HG03442 (cell line): ENCODE data around the gene PCSK7.
"Not testable (repeated sequence)": the region's sequence is repeated elsewhere in the genome, so short reads cannot be mapped to it uniquely, and the experiment has no call there.

ENCODE experiments used
- ATAC-seq: cut with Tn5 transposase; IDR thresholded peaks from one replicate; pipeline ENCODE4 v1.9.1; 2021; ENCODE audit warnings: mild to moderate bottlenecking, moderate library complexity; ENCODE audit not compliant: unreplicated experiment

Gene PCSK7

DNA sequence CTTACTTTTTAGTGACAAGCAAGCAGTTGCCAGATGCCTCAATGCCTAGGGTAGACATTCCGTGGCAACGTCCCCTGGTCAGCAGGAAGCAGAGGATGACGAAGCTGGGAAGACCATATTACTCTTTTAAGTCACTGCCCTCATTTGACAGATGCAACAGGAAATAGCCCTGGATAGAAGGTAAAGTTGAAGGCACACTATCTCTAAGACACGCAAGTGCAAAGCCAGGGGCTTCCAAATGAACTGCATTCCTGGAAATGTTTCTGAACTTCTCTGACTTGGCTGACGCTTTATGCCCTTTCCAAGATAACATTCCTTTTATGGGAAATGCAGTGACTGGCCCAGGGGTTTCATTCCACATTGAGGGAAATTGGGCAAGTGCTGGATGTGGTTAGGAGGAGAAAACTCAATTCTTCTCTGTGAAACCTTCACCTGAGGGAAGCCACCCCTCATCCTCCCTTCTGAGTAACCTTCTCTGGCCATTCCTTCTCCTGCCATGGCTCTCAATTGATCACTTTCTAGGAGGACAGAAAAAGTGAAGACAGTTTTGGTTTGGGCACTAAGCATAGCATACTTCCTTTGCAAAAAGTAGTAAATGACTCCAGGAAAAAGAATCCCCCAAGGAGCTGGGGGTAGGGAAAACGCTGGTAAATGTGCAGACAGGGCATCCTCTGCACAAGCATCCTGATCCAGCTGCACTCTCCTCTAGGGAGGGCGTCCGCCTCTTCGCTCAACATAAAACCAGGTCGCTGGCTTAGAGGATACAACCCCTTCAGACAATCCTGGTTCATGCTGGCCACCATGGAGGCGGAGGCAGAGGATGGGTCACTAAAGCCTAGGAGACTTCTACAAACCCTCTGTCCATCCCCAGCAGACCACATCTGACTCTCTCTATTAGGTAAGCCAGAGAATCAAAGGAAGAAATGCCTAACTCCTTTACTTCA, 14.5 kb downstream of the PCSK7 start:
- no peak for ATAC-seq

DNA sequence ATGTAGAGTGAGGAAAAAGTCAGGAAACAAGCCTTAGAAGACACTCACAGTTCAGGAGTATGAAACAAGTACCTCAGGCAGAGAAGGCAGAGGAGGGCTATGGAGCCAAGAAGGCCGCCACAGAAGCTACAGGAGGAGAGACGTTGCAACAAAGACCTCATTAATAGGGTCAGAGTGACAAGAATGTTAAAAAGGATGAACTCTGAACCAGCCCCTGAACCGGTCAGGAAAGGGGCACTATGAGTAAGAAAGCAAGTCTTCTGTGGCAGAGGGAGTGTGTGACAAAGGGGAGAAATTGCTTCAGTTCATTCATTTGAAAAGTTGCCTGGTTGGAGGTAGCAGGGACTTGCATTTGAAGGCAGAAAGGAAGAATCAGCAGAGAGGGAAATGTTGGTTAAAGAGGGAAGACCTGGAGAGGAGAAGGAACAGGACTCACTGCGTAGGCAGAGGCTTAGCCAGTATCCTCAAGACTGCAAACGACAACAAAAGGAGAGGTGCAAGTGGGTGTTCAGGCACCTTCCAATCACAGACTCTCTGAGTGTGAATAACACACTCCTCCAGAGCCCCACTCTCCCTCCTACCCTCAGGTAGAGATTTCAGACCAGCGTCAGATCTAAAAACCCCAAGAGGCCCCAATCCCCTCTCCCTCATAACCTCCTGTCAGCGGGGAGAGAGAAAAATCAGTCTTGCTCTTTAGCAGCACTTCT, 17.3 kb downstream of the PCSK7 start:
- no peak for ATAC-seq

DNA sequence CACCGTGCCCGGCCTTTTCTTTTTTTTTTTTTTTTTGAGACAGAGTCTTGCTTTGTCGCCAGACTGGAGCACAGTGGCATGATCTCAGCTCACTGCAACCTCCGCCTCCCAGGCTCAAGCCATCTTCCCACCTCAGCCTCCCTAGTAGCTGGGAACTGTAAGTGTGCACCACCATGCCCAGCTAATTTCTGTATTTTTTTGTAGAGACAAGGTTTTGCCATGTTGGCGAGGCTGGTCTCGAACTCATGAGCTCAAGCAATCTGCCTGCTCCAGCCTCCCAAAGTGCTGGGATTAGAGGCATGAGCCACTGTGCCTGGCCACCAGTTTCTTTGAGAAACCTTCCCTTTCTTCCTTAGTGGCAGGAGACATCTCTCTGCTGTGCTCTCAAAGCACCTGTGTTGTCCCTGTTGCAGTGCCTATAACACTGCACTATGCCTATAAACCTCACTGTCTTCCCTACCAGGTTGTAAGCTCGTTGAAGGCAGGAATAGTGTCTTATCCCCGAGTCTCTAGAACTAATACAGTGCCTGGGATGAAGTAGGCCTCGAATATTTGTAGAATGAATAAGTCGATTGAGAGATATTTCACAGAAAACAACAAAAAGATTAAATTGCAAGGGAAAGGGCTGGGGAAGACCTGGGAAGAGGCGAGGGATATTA, 19.0 kb downstream of the PCSK7 start:
- no peak for ATAC-seq

DNA sequence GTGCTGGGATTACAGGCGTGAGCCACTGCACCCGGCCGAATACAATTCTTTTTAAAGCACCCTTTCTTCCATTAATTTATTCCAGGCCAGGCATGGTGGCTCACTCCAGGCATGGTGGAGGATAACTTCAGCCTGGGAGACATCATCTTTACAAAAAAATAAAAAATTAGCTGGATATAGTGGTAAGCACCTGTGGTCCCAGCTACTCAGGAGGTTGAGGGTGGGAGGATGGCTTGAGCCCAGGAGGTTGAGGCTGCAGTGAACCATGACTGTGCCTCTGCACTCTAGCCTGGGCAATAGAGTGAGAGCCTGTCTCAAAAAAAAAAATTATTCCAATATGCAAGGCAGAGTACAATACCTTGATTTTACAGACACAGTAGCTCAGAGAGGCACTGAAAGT, 21.3 kb downstream of the PCSK7 start:
- ATAC-seq, result no peak

DNA sequence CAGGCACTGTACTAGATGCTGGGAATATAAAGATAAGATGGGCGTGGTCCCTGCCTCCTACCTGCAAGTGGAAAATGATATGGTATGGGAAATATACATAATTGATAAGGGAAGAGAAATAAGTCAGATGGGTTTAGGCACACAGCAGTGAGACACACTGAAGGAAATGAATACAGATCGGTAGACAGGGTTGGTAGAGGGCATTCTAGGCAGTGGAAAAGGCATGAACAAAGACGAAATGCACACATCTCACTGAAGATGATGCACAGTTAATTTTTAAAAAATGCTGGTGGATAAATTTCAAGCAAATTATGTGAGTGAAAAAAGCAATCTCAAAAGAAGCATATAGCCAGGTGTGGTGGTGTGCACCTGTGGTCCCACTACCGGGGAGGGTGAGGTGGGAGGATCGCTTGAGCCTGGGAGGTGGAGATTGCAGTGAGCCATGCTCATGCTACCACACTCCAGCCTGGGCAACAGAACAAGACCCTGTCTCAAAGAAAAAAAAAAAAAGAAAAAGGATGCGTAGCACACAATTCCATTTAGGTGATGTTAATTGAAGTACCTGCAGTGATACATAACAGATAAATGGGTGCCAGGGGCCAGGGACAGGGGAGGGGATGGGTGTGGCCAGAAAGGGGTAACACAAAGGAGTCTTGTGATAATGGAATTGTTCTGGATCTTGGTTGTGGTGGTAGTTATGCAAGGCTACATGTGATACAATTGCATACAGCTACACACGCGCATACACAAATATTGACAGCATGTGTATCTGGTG, 22.3 kb downstream of the PCSK7 start:
- ATAC-seq, result not testable (repeated sequence)

DNA sequence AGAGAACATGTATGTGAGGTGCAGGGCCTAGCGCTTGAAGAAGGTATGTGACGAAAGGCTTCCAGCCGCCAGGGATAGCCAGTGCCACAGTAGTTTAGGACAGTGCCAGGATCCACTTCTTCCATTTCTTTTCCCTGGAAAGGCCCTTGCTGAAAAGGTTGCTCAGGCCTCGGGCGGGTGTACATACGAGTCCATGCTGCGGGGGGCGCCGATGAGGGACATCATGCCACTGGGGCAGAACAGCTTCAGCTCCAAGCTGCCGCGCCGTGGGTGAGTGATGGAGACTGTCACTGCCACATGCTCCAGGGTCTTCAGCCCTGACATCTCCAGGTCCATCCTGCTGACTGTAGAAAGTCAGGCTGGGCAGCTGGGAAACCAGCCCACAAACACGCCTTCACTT, 23.2 kb downstream of the PCSK7 start:
- ATAC-seq, result not testable (repeated sequence)

DNA sequence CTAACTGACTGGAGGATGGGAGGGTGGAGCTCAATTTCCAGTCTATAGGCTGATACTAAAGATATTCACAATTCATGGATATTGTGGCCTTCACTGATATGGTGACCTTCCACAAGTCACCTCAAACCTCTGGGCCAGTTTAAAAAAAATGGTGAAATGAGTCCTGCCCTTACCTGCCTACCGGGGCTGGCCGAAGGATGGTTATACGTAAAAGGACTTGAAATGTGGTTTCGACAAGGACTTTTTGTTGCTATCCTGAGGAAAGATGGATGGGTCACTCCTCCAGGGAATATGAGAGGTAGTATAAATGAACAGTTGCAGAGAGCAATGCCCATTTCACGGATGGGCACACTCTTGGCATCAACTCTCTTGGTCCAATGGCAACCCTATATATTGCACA, 24.4 kb downstream of the PCSK7 start:
- ATAC-seq, result not testable (repeated sequence)

DNA sequence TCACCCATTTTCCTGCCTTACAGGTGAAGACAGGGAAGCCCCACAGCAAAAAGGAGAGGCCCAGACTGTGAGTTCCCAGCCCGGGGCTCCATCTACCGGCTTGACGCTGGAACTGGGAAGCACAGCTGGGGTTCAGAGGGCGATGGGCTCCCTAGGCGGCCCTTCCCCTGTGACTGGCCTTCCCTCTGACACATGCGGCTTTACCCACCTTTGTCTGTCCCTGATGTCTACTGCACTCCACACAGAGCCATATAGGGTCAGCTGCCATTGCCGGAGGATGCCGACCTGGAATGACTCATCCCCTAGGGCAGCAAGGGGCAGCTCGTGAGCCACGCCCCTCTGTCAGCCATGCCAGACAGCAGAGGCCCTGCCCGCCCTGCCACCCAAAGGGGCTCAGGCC, 25.0 kb downstream of the PCSK7 start:
- not testable (repeated sequence) for ATAC-seq

DNA sequence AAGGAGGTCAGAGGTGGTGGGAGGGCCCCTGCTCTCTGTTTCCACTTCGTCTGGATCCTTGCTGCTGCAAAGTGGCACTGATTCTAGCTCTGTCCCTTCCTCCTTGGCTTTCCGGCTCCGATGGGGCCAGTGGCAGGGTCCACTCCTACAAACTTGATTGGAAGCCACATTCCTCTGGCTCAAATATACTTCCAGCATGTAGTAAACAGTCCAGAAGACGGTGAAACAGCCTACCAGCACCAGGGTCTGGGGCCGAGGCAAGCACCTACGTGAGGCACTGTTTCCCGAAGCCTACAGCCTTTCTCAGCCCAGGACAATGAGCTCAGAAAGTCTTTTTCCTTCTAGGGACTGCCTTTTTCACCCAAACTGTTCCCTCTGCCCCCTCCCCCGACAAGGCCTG, 25.8 kb downstream of the PCSK7 start:
- ATAC-seq, result not testable (repeated sequence)

DNA sequence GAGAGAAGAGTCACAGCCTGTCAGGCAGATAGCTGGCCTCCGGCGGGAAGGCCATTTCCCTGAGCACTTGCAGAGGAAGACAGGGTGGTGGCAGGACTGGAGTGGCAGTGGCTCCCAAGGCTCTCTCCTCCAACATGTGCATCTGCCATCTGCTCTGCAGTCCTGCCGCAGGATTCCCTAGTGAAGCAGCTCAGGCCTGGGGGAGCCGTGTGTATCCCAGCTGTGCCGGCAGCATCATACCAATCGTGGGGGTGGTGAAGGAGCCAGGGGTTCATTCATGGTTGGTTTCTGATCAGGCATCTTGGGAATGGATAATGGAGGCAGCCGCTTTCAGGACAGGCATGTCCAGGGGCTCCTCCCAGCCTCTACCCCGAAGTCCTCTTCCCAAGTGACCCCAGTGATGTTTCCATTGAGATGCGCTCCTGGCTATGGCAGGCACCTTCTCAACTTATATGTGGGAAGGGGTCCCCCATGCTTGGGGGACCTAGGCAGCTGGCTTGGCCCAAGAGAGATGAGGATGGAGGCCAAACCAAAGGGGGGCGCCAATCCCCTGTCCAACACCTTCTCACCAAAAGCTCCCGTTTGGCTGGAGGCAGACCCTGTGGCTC, 26.6 kb downstream of the PCSK7 start:
- no peak for ATAC-seq

DNA sequence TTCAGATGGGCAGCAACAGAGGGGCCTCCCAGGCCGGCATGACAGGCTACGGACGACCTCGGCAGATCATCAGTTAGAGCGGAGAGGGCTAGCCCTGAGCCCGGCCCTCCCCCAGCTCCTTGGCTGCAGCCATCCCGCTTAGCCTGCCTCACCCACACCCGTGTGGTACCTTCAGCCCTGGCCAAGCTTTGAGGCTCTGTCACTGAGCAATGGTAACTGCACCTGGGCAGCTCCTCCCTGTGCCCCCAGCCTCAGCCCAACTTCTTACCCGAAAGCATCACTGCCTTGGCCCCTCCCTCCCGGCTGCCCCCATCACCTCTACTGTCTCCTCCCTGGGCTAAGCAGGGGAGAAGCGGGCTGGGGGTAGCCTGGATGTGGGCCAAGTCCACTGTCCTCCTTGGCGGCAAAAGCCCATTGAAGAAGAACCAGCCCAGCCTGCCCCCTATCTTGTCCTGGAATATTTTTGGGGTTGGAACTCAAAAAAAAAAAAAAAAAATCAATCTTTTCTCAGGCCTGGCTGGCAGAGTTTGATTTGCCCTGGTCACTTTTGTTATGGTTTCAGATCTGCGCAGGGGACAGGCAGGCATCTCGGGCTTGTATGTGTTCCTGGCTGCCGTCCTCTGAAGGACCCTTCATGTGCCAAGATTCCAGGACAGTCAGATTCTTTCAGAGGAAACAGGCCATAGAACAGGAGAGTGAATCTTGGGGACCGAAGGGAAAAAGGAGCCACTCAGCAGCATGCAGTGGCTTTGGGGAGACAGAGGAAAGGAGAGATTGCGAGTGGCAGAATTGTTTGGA, 27.4 kb downstream of the PCSK7 start:
- ATAC-seq, result no peak

DNA sequence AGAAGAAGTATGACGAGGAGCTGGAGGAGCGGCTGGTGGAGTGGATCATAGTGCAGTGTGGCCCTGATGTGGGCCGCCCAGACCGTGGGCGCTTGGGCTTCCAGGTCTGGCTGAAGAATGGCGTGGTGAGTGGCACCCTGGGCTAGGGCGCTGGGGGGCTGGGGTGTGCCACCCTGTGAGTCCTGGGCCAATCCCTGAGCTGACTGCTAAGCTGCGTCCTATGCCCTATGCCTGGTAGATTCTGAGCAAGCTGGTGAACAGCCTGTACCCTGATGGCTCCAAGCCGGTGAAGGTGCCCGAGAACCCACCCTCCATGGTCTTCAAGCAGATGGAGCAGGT, 28.8 kb downstream of the PCSK7 start:
- ATAC-seq, result no peak

DNA sequence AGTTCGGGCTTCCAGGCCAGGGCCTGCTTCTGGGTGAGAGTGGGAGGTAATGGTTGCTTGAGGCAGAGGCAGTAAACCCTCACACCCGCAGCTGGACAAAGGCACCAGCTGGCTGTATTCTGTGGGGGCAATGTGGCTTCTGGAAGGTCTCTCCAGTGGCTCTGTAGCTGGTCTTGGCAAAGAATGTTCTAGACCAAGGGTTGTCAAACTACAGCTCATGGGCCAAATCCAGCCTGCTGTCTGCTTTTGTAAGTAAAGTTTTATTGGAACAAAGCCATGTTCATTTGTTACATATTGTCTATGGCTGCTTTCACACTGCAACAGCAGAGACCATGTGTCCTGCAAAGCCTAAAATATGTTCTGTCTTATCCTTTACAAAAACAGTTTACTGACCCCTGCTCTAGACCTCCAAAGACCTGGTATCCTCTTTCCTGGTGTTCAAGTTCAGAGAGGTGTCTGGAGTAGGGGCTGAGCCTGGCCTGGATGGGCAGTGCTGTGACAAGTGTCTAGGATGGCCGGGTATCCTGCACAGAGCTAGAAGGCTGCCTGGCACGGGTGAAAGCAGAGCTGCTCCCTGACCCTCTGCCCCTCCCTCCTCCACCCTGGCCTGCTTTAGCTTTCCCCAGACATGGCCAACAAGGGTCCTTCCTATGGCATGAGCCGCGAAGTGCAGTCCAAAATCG, 29.3 kb downstream of the PCSK7 start:
- ATAC-seq, result no peak

DNA sequence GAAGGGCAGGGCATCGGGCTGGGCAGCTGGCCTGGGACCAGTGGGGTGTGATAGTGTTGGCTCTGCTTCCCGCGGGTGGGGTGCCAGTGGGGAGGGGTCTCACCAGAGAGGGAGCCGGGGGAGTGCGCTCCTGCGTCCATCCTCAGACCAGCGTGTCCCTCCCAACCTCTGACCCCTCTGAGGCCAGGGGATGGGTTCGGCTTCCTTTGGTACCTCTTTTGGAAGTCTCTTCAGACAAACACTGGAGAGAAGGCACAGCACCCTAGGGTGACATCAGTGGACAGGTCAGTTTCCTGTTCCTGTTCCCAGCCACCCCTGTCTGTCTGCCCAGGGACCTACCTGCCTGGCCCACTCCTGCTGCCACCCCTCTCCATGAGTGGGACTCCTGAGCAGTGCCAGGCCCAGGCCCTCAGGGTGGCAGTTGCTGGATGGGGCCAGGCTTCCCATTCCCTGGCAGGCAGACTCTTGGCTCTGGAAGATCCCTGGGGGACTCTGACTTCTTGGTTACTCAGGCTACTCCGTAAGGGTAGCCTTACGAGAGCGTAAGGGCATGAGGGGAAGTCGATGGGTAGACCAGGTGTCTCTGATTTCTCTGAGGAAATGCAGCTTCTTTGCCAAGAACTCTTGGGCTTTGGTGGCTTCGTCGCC, 30.1 kb downstream of the PCSK7 start:
- no peak for ATAC-seq

DNA sequence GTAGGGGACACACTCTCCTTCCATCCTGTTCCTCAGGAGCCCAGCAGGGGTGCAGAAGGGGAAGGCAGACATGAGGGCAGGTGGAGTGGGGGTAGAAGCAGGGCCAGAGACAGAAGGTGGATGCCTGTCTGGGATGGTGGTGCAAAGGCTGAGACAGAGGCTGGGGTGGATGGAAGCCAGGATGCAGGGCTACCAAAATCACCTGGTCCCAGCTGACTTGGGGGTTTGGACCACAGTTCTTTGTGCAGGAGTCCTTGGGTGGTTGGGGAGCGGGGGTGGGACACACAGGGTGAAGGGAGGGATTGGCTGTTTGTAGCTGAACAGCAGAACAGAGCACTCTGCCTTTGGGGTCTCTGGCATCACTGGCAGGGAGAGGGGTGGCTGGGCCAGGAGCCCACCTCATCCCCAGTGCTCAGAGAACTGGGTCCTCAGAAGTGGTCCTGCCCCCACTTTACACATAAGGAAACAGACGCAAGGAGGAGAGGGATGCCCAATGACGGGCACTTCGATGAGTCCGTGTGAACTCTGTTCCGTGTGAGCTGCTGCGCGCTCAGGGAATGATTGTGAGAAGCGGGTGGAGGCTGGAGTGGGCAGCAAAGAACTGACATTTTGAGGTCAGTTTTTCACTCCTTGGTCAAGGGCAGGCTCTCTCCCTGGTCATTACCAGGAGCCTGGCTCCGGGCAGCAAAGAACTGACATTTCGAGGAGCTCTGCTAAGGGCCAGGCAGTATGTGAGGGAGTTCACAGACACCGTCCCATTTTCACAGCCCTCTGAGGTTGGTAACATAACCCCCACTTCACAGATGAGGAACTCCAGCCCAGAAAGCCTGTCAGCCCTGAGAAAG, 30.8 kb downstream of the PCSK7 start:
- ATAC-seq, result no peak

DNA sequence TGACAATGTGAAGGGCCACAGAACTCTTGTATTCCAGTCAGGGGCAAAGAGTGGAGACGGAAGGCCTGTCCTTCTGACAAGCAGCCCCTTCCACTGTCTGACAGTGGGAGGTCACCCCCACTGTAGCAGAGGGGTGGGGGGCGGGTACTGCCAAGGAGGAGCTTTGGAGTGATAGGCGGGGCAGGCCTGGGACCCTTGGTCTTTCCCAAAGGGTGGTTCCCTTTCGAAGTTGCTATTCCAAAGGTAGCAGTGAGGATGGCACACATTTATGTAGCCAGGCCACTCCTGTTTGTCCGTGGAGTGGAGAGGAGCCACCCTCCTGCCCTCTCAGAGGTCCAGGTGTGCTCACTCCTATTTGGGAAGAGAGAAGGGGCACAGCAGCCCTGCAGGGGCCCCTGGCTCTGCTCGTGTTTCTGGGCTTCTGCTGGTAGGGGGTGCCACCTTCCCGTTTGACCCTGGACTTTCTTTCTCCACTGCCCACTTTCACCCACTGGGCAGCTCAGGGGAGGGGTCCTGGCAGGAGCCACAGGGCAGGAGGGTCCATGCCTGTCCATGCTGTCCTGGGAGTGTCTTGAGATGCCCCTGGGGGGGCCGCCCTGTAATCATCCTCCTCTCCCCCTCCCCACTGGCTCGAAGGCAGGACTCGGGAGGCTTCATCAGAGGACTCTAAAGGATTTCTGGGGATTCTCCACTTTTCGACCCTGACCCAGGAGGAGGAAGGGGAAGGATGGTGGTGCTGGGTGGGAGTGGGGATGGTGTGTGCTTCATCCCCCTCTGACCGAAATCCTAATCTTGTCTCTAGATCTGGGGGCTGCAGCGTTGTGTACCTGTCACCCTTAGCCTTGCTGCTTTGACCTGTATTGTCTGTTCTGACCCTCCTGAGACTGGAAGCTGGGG, 31.7 kb downstream of the PCSK7 start:
- ATAC-seq, result no peak
